HCT116 (cell line): ENCODE measurements around the gene MACF1.

Experiments
- CTCF ChIP-seq, 3 experiments: fragments of 200-600 bp in 1 of 3; sonication (generic) in 1 of 3; IDR thresholded peaks in 2 of 3; conservative IDR thresholded peaks in 1 of 3; 2 replicates each; pipeline ENCODE4 v1.5.1; 2012 to 2017; ENCODE audit warnings: low read depth in 2 of 3, low read length in 2 of 3, antibody characterized with exemption in 1 of 3, borderline replicate concordance in 1 of 3, control low read depth in 1 of 3, mild to moderate bottlenecking in 1 of 3, mixed read lengths in 1 of 3, mixed run types in 1 of 3, moderate library complexity in 1 of 3; ENCODE audit not compliant: insufficient read depth in 1 of 3
- EZH2 ChIP-seq: fragments of 200-600 bp; sonication (generic); IDR thresholded peaks from 2 replicates; pipeline ENCODE4 v1.6.1; 2017; ENCODE audit warnings: antibody characterized with exemption, mixed run types
- EZH2phosphoT487 ChIP-seq: fragments of 200-600 bp; IDR thresholded peaks from 2 replicates; pipeline ENCODE4 v1.6.1; 2018; ENCODE audit warnings: antibody characterized with exemption, borderline replicate concordance
- POLR2A ChIP-seq: IDR thresholded peaks from 2 replicates; pipeline ENCODE4 v1.7.0; 2011; ENCODE audit warnings: borderline replicate concordance; ENCODE audit not compliant: insufficient read depth, insufficient read length; ENCODE audit errors: extremely low read depth
- POLR2AphosphoS5 ChIP-seq: IDR thresholded peaks from 2 replicates; pipeline ENCODE4 v1.6.1; 2011; ENCODE audit warnings: mild to moderate bottlenecking, low read depth, low read length, moderate library complexity

GRCh38 chr1:39422614-39423013, 218.1 kb downstream of the MACF1 start:
- no peak for TF ChIP-seq CTCF (IDR thresholded peaks at IDR 0.05 in 2 of 3, conservative IDR thresholded peaks at IDR 0.05 in 1 of 3; ENCODE audit: borderline replicate concordance in 1 of 3, insufficient read depth in 1 of 3, low read depth in 2 of 3, low read length in 2 of 3)
- TF ChIP-seq POLR2AphosphoS5 = no peak
- no peak for TF ChIP-seq EZH2phosphoT487
- no peak for TF ChIP-seq POLR2A
- no peak for TF ChIP-seq EZH2
